ENCODE results near the gene B3GAT2.

Gene B3GAT2

GRCh38 chr6:70900047-70900446, 56.8 kb downstream of the B3GAT2 start:
- DNase-seq (ENCODE audit: low spot score): no peak

- no peak for DNase-seq (ENCODE audit: low spot score)
These were observed 62.9 kb downstream of the B3GAT2 start for GRCh38 chr6:70894001-70894400.

GRCh38 chr6:70889270-70889669, 67.6 kb downstream of the B3GAT2 start:
- DNase-seq (ENCODE audit: low spot score): no peak

DNA sequence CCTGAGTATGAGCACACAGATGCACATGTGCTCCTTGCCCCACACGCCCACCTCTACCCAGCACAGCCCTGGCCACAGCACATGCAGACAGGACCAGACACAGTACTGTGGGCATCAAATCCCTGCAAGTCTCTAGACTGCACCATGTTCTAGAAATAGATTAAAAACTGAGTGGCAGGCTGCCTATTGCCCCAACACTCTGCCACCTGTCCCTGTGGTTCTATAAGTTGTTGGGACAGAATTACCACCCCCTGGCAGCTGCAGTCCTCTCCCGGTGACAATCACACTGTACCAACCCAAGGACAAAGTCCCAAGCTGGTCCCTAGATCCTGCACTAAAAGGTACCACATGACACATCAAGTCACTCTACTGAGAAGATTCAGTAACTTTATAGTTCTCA, 70.2 kb downstream of the B3GAT2 start:
- DNase-seq (ENCODE audit: low spot score): no peak

- no peak for DNase-seq (ENCODE audit: low spot score)
These were observed 70.8 kb downstream of the B3GAT2 start for GRCh38 chr6:70886071-70886470.

GRCh38 chr6:70884074-70884983, 72.5 kb downstream of the B3GAT2 start:
- peak; percentile 36 for DNase-seq (ENCODE audit: low spot score)

GRCh38 chr6:70879496-70879895, 77.4 kb downstream of the B3GAT2 start:
- DNase-seq (ENCODE audit: low spot score): no peak

DNA sequence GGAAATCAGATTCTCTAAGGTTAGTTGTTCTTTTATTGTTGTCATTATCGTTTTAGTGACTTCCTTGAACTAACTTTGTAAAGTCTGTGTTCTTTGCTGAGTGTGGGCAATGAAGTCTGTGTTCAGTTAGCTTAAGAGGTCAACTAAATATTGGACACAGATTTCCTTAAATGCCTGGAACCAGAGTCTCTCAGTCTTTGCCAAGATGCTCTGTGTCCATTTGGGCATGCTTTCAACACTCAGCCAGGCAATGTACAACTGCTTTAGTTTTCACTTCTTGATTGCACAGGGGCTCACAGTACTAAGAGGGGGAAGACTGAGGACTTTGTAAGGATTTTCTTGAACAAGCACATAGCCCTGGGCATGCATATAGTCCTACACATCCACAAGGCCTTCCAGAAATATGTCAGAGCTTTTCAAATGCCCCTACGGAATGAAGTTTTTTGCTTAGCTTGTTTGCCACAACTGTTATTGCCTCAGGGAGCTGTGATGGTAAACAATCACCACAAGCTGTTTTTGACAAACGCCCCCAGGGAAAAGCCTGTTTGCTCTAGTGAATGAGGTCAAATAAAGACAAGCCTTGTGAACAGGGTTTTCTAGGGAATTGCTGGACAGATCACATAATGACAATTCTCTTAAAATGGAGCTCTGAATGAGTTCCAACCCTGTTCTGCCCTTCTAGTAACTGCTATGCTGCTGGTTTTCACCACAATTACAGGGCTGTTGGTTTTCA, 82.5 kb downstream of the B3GAT2 start:
- DNase-seq (ENCODE audit: low spot score): no peak

GRCh38 chr6:70872469-70872868, 84.4 kb downstream of the B3GAT2 start:
- DNase-seq (ENCODE audit: low spot score): no peak

- DNase-seq (ENCODE audit: low spot score): no peak
These were observed 92.5 kb downstream of the B3GAT2 start for GRCh38 chr6:70864401-70864800.

- DNase-seq (ENCODE audit: low spot score): no peak
These were observed 93.5 kb downstream of the B3GAT2 start for GRCh38 chr6:70863343-70863742.

GRCh38 chr6:70860920-70861319, 95.9 kb downstream of the B3GAT2 start:
- no peak for DNase-seq (ENCODE audit: low spot score)

DNA sequence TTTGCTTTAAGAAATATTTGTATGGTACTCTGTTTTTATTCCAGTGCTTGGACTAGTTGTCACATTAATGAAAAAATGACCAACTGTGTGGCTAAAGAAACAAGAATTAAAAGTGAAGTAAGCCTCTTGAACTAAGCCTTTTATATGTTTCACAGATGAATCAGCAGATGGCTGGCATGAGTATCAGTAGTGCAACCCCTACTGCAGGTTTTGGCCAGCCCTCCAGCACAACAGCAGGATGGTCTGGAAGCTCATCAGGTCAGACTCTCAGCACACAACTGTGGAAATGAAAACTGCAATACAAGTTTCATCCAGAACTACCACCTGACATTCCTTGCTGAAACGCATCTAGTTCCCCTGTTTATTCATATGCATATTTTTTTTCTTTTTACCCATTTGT, 96.8 kb downstream of the B3GAT2 start:
- no peak for DNase-seq (ENCODE audit: low spot score)

DNA sequence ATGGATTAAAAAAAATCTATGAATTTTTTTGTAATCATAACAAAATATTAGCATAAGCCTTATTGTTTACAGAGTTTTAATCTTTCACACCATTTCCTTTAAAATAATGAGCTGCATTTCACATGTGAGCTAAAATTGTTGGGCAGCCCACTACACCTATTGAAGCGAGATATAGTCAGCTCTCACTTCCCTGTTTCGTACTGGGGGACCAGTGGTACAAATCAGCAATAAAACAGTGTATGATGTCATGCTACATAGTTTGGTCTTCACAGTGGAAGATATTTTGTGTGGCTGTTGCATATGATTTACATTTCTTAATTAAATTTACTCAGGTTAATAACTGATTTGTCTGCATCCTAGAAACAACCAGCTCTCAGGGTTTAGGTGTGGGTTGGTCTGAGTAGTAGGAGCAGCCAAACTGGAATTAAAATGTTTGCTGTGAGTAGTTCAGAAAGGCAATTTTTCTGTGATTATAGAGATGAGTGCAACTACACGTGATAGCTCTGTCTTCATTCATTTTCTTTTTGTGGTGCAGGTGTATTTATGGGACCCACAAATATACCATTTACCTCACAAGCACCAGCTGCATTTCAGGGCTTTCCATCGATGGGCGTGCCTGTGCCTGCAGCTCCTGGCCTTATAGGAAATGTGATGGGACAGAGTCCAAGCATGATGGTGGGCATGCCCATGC, 99.3 kb downstream of the B3GAT2 start:
- DNase-seq (ENCODE audit: low spot score): no peak

DNA sequence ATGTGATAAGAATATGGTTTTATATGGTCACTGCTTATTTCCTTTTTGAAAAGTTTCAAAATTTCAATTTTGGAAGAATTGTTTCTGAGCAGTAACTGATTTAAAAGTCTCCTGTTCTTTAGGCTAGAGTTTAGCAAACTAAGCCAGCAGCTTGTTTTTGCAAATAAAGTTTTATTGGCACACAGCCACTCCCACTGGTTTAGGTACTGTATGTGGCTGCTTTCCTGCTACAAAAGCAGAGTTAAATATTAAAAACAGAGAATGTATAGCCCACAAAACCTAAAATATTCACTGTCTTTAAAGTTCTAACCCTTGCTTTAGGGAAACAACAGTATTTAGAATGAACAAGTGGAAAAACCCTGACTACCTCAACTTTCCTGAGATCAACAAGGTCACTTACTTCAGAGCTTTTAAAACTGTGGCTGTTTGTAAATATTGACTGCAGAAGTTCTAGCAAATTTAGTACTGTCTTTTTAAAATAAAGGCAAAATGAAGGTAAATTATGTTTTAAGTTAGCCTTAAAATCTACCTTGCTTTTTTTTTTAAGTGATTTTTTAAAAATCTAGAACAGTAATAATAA, 104.1 kb downstream of the B3GAT2 start:
- DNase-seq (ENCODE audit: low spot score): no peak

- DNase-seq (ENCODE audit: low spot score): no peak
These were observed 107.4 kb downstream of the B3GAT2 start for GRCh38 chr6:70849348-70850069.

DNA sequence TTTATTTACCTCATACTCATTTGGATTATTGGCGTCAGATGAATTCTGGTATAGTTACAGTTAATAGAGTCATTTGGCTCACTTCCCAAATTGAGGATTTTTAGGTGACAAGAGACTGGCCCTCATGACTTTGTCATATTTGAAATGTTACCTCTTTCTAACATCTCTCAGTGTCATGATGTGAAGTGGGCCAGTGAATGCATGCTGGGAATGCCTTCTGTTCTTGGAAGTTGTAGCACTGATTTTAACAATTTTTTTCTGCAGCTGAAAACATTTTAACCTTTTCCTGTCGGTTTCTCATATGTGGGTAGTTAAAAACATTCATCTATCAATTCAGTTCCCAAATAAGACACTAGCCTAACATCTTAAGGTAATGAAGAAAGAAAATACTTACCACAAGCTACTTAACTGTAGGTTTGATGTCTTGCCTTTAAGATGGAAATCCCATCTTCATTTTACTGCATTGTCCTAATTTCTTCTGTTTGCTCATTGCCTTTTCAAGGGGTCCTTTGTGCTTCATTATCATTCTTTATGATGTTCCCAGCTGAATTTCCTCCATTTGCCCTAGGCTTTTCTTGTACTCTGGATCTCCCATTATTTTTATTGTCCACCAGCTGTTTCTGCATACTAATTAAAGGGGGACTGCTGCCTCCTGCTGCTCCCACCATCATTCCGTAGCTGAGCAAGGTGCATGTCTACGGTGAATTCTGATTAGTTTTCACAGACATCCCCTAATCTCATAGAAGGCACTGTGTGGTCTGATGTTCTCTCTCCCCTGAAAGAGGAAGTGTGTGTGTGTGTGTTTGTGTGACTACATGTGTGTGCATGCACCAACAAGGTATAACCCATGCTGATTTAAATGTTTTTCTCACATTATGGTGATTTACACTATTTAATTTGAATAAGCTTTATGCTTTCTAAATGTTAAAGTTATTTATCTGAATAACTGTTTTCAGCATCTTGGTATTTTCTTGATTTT, 109.5 kb downstream of the B3GAT2 start:
- DNase-seq (ENCODE audit: low spot score): no peak

- DNase-seq (ENCODE audit: low spot score): no peak
These were observed 110.5 kb downstream of the B3GAT2 start for GRCh38 chr6:70846207-70846835.

DNA sequence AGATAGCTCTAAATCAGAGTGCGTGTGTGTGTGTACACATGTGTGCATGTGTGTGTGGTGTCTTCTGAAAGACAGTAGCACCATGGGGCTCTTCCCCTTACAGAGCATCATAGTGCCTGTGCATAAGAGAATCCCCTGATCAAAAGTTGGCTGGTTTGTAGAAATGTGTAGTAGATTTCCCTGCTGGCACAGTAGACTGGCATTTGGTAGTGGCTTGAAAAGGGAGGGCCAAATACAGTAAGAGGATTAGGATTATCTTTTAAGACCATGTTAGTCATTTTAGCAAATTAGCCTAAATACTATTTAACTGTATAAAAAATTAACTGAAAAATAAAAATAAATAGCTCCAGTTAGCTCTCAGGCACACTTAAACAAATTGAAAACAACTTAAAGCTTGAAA, 112.6 kb downstream of the B3GAT2 start:
- DNase-seq (ENCODE audit: low spot score): no peak

- DNase-seq (ENCODE audit: low spot score): no peak
These were observed 113.4 kb downstream of the B3GAT2 start for GRCh38 chr6:70843328-70843918.

Measured in SW480 (cell line).